ENCODE measurements around the gene FGD6. TPM values are rescaled to one million over a fixed set of nuclear protein-coding genes. Genes with fewer than 3 reads are reported as not detected.

FGD6 gene
- total RNA-seq, 1 donor from 2014 or later, result 19.9 TPM

GRCh38 chr12:95187865-95188415 is 29.3 kb downstream of the FGD6 start:
- intact Hi-C loops (cut with DNase I), result no loop called here

GRCh38 chr12:95185854-95186253 is 31.4 kb downstream of the FGD6 start:
- DNase-seq (ENCODE audit: low spot score), result no peak
- intact Hi-C loops (cut with DNase I), result no loop called here

More at GRCh38 chr12:95187865-95188415, 29.3 kb downstream of the FGD6 start:
- no peak for DNase-seq (ENCODE audit: low spot score)

GRCh38 chr12:95185072-95185471 is 32.2 kb downstream of the FGD6 start:
- DNase-seq (ENCODE audit: low spot score), result no peak
- intact Hi-C loops (cut with DNase I), result no loop called here

GRCh38 chr12:95184121-95184520 is 33.1 kb downstream of the FGD6 start:
- no peak for DNase-seq (ENCODE audit: low spot score)
- intact Hi-C loops (cut with DNase I), result no loop called here

DNA sequence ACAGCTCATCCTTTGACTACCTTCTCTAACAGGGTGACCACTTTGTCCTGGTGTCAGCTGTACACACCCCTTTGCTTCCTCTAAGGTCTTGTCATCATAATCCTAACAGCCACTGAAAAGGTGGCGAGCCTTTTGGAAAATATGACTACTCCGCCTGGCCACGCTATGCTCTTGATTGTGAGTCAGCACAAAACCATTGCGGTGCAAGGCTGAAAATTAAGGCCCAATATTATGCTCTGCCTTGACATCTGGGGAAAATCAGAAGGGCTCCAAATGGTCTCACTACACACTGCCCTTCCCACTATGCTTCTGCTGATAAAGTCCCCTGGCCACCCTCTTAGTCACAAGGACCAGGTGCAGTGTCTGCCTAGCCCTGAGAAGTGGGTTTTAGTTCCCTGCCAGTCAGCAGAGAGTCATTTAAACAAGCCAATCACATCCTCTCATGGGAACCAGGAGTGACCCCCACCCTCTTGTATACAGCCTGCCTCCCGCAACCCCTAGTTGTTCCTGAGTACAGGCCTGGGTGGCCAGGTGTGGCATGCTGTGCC is 34.3 kb downstream of the FGD6 start:
- intact Hi-C loops (cut with DNase I), result no loop called here
- no peak for DNase-seq (ENCODE audit: low spot score)

- intact Hi-C loops (cut with DNase I), result no loop called here
- DNase-seq (ENCODE audit: low spot score), result no peak
These were observed 36.2 kb downstream of the FGD6 start for GRCh38 chr12:95181103-95181502.

- DNase-seq (ENCODE audit: low spot score), result no peak
- intact Hi-C loops (cut with DNase I), result no loop called here
These were observed 38.3 kb downstream of the FGD6 start for GRCh38 chr12:95179011-95179410.

- intact Hi-C loops (cut with DNase I), result no loop called here
- no peak for DNase-seq (ENCODE audit: low spot score)
These were observed 39.1 kb downstream of the FGD6 start for GRCh38 chr12:95178136-95178535.

GRCh38 chr12:95177201-95177768 is 40.0 kb downstream of the FGD6 start:
- intact Hi-C loops (cut with DNase I), result no loop called here
- no peak for DNase-seq (ENCODE audit: low spot score)

- intact Hi-C loops (cut with DNase I), result loop anchor here (5.0 kb wide), 1 partner anchor 34 kb away; no protein-coding TSS in a partner anchor
- DNase-seq (ENCODE audit: low spot score), result peak; percentile 78
These were observed 43.6 kb downstream of the FGD6 start for GRCh38 chr12:95173392-95174251.

GRCh38 chr12:95169368-95169767 is 47.9 kb downstream of the FGD6 start:
- intact Hi-C loops (cut with DNase I), result no loop called here
- no peak for DNase-seq (ENCODE audit: low spot score)

- DNase-seq (ENCODE audit: low spot score), result no peak
- intact Hi-C loops (cut with DNase I), result no loop called here
These were observed 48.5 kb downstream of the FGD6 start for GRCh38 chr12:95168746-95169145.

GRCh38 chr12:95164656-95165055 is 52.6 kb downstream of the FGD6 start:
- intact Hi-C loops (cut with DNase I), result no loop called here
- no peak for DNase-seq (ENCODE audit: low spot score)

DNA sequence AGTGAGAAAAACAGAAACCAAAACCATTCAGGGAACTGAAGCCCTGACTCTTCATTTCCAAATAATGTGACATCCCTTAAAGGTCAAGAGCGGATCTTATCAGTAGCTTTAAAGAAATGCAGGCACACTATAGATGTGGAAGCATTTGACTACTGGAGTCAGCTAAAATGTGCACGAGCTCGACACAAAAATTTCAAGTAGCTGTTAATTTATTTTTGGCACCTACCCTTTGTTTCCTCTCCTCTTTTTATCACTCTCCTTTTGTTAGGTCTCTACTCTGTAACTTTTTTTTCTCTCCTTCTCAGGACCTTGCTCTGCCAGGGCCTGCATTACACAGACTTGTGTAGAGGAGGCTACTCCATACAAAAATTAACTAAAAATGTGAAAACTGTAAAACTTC is 58.3 kb downstream of the FGD6 start:
- intact Hi-C loops (cut with DNase I), result no loop called here
- DNase-seq (ENCODE audit: low spot score), result no peak

DNA sequence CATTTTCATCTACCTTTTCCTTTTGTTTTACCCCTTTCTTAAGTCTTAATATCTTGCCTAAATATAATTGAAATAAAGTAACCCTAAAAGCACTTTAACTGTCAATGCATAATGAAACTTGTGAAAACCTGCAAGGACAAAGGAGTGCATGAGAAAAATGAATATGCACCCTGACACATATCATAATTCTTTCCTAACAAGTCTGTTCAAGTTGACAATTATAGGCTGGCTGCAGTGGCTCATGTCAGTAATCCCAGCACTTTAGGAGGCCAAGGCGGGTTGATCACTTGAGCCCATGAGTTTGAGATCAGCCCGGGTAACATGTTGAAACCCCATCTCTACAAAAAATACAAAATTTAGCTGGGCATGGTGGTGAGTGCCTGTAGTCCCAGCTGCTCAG is 65.4 kb downstream of the FGD6 start:
- DNase-seq (ENCODE audit: low spot score), result no peak
- intact Hi-C loops (cut with DNase I), result no loop called here

DNA sequence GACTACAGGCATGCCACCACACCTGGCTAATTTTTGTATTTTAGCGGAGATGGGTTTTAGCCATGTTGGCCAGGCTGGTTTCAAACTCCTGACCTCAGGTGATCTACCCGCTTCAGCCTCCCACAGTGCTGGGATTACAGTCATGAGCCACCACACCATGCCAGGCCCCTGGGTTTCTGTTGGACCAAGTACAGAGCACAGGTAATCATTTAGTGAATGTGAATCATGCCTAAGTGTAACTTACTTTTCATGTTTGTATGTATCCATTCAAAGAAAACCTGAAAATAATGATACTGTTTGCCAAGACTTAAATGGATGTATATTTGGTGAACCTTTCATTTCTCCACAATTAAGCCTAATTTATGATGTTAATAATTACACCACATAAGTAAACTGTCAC is 65.9 kb downstream of the FGD6 start:
- intact Hi-C loops (cut with DNase I), result no loop called here

GRCh38 chr12:95150501-95150900 is 66.8 kb downstream of the FGD6 start:
- intact Hi-C loops (cut with DNase I), result no loop called here
- no peak for DNase-seq (ENCODE audit: low spot score)

More for the DNA sequence above, 65.9 kb downstream of the FGD6 start:
- no peak for DNase-seq (ENCODE audit: low spot score)

DNA sequence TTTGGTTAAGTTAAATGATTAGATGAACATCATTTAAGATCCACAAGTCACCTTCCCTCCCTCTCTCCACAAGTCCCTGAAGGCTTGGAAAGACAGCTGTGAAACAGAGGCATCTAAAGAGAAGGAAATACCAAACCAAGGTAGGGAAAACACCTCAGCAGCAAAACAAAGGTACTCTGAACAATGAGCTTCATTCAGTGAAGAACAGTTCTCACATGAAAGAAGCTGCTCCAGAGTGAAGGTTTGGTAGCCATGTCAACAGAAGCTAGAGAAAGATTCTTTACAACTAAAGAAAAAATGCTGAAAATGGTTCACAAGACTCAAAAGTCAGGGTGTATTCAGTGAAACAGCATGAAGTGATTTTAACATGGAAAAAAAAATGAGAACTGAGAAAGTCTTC is 69.4 kb downstream of the FGD6 start:
- DNase-seq (ENCODE audit: low spot score), result no peak
- intact Hi-C loops (cut with DNase I), result no loop called here

- intact Hi-C loops (cut with DNase I), result no loop called here
These were observed 70.5 kb downstream of the FGD6 start for GRCh38 chr12:95146769-95147168.

DNA sequence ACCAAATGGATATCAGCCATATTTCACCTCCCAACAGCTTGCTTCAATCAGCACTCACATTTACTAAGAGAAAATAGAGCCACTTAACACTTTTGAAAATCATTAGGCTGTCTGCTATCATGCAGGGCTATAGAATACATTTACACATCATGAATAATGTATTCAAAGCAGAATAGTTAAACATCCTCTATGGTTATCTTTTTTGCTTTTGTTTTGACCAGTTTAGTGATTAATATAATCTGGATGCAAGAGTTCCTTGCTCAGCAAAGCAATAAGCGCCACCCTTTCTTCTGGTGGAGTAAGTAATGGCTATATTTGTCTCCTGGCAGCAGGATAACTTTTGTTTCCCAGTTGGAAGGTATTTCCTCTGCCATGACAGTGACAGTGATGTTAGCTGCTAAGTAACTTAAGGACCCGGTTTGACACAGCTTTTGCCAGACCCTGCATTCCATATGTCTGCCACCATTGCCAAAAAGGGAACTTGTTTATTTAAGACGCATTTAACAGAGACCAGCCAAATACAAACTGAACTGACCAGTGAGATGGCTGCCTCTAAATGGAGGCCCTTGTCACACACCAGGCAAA is 73.6 kb downstream of the FGD6 start:
- DNase-seq (ENCODE audit: low spot score), result no peak
- intact Hi-C loops (cut with DNase I), result loop anchor here (5.0 kb wide), 1 partner anchor 74 kb away; the partner anchor contains the start of genes FGD6 and VEZT

More at GRCh38 chr12:95146769-95147168, 70.5 kb downstream of the FGD6 start:
- DNase-seq (ENCODE audit: low spot score), result no peak

Measured in cardiac septum (tissue), 1 donor.